Mononuclear cell (primary cell): ENCODE data around the gene NCLN. TPM values are rescaled to one million over a fixed set of nuclear protein-coding genes. Genes with fewer than 3 reads are reported as not detected.
"Not testable (repeated sequence)": the region's sequence is repeated elsewhere in the genome, so short reads cannot be mapped to it uniquely, and the experiment has no call there.

ENCODE experiments used
- H3K27me3 ChIP-seq: 2 replicates; pipeline ENCODE4 v1.6.0; 2011; ENCODE audit warnings: low read length, control low read depth; ENCODE audit not compliant: insufficient read depth
- H3K4me1 ChIP-seq: 2 replicates; pipeline ENCODE4 v1.5.1; 2011; ENCODE audit warnings: mild to moderate bottlenecking, low read length, control low read depth; ENCODE audit not compliant: insufficient read depth
- H3K4me3 ChIP-seq: 2 replicates; pipeline ENCODE4 v1.5.1; 2011; ENCODE audit warnings: mild to moderate bottlenecking, low read length, moderate library complexity
- H3K9me3 ChIP-seq: 2 replicates; pipeline ENCODE4 v1.5.1; 2011; ENCODE audit warnings: low read depth, mild to moderate bottlenecking, control low read depth, low read length
- total RNA-seq: library from RNA; depleted of rRNA; stranded (reverse); fragments of >200 nt; gene quantifications from one replicate; pipeline ENCODE4 v1.2.3, GENCODE V29; 2012

The NCLN gene
- total RNA-seq, 1 donor = 29.7 TPM

DNA sequence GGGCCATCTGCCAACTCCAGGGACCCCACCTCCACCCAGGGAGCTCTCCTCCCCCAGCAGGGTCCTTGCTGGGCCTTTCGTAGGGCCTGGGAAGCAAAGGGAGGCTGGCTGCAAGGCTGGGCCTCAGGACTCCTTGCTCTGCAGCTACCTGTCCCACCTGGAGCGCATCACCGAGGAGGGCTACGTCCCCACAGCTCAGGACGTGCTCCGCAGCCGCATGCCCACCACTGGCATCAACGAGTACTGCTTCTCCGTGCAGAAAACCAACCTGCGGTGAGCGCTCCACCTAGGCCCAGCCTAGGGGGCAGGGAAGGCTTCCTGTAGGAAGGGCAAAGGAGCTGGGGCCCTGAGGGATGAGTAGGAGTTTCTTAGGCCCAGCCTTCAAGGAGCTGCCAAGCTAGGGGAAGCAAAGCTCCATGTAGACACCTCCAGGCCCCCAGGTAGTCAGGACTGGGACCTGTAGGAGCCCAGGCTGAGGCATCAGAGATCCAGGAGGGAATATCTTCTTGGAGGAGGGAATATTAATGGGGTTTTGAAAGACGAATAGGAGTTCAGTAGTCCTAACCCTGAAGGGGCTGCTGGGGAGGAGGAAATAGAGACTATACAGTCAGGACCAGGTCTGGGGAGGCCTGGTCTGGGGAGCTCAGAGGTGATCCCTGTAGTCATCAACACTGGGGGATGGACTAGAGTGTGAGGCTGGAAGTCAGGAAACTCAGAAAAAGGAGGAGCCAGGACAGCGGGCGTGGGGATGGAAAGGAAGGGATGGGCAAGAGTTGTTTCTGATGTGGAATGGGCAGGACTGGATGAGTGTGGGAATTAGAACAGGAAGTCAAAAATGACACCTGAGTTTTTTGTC, 33.9 kb upstream of the NCLN start:
- no peaks in the 10 kb centered on the region for H3K9me3 ChIP-seq
- no peaks in the 10 kb centered on the region for H3K27me3 ChIP-seq
- H3K4me1 ChIP-seq = peaks cover 17% of the 10 kb centered on the region
- H3K4me3 ChIP-seq = no peak overlapping the region

DNA sequence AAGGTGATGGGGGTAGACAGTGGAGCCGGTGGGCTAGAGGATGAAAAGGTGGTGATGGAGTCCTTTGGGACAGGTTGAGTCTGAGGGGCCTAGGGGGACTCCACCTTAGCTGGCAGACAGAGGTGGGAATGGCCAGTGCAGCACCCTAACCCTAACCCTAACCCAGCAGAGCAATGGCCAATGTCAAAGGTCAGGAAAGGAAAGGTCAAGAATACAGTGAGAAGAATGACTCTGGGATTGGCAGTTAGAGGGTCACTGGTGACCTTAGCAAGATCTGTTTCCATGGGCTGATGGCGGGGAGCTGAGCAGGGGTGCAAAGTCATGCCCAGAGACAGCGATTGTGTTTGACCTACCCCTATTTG, 33.3 kb upstream of the NCLN start:
- Histone ChIP-seq H3K4me3 (no peak overlapping the region), H3K27me3 (no peaks in the 10 kb centered on the region), H3K4me1 (peaks cover 17% of the 10 kb centered on the region), H3K9me3 (no peaks in the 10 kb centered on the region)

DNA sequence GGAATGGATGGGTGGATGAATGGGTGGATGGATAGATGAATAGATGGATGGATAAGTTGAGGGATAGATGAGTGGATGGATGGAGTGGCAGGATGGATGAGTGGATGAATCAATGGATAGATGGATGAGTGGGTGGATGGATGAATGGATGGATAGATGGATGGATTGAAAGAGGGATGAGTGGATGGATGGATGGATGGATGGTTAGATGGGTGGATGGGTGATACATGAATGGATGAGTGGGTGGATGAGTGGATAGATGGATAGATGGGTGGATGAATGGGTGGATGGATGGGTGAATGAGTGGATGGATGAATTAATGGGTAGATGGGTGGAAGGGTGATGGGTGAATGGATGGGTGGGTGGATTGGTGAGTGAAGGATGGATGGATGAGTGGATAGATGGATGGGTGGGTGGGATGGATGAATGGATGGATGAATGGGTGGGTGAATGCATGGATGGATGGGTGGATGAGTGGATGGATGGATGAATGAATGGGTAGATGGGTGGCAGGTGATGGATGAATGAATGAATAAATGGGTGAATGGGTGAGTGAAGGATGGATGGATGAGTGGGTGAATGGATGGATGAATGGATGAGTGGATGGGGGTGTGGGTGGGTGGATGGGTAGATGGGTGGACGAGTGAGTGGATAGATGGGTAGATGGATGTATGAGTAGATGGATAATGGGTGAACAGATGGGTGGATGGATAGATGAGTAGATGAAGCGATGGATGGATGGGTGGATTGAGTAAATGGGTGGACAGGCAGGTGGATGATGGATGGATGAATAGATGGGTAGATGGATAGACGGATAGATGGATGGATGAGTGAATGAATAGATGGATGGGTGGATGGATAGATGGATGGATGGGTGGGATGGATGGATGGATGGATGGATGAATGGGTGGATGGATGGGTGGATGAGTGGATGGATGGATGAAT, 32.2 kb upstream of the NCLN start:
- no peaks in the 10 kb centered on the region for H3K9me3 ChIP-seq
- H3K4me1 ChIP-seq = peaks cover 17% of the 10 kb centered on the region
- H3K4me3 ChIP-seq = no peak overlapping the region
- no peaks in the 10 kb centered on the region for H3K27me3 ChIP-seq

DNA sequence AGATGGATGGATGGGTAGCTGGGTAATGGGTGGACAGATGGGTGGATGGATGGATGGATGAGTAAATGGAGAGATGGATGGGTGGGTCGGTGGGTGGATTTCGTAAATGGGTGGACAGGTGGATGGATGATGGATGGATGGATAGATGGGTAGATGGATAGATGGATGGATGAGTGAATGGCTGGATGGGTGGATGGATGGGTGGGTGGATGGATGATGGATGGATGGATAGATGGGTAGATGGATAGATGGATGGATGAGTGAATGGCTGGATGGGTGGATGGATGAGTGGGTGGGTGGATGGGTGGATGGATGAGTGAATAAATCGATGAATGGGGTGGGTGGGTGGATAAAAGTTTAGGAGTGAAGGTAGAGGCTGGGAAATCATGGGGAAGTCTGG, 31.3 kb upstream of the NCLN start:
- not testable (repeated sequence) for H3K27me3 ChIP-seq, H3K4me3 ChIP-seq, H3K9me3 ChIP-seq
- peaks cover 17% of the 10 kb centered on the region for H3K4me1 ChIP-seq

DNA sequence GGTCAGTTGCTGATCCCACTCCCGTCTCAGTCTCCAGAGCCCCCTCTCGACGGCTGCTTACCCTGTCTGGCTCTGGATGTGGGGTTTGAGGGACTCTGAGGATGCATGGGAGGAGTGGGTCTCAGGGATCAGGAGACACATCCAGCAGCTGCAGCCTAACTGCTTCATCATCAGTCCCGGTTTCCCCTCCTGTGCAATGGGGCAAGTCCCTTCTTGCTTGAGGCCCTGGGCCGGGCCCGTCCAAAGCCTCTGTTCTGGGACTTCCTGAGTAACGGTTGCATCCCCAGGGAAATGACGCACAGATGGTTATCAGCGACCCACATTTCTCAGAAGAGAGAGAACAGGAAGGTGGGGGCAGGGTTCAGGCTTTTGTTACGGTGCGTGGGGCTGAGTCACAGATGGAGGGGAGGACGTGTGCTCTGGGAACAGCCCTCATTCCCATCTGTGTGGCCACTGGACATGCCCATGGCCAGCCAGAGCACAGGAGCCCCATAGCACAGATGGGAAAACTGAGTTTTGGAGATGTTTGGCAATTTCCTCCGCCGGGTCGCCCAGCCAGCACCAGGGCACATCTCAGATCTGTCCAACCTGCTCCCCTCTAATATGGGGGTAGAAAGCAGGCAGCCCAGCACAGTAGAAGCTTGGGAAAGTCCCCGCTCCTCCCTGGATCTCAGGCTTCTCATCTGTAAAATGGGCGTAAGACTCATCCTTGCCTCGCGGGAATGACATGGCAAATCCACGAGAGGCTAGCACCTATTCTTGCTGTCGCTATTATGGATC, 30.6 kb upstream of the NCLN start:
- Histone ChIP-seq H3K4me1 (peaks cover 17% of the 10 kb centered on the region), H3K4me3 (no peak overlapping the region), H3K9me3 (no peaks in the 10 kb centered on the region), H3K27me3 (no peaks in the 10 kb centered on the region)

DNA sequence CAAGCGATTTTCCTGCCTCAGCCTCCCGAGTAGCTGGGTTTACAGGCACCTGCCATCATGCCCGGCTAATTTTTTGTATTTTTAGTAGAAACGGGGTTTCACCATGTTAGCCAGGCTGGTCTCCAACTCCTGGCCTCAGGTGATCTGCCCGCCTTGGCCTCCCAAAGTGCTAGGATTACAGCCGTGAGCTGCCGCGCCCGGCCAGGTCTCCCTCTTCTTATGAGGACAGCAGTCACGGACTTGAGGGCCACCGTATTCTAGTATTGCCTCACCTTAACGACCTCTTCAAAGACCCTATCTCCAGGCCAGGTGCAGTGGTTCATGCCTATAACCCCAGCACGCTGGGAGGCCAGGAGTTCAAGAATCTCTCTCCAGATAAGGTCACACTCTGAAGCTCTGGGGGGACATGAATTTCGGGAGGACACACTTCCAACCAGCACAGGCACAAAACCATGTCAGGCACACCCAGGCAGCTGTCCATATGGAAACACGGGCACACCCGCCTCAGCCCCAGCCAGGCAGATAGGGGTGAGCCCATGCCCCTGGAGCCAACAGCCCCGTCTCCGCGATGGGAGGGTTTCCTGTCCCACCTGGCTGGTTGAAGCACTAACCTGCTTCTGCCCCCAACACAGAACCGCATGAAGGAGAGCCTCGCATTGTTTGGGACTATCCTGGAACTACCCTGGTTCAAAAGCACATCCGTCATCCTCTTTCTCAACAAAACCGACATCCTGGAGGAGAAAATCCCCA, 28.5 kb upstream of the NCLN start:
- peaks cover 17% of the 10 kb centered on the region for H3K4me1 ChIP-seq
- H3K27me3 ChIP-seq = no peaks in the 10 kb centered on the region
- no peaks in the 10 kb centered on the region for H3K9me3 ChIP-seq
- no peak overlapping the region for H3K4me3 ChIP-seq

DNA sequence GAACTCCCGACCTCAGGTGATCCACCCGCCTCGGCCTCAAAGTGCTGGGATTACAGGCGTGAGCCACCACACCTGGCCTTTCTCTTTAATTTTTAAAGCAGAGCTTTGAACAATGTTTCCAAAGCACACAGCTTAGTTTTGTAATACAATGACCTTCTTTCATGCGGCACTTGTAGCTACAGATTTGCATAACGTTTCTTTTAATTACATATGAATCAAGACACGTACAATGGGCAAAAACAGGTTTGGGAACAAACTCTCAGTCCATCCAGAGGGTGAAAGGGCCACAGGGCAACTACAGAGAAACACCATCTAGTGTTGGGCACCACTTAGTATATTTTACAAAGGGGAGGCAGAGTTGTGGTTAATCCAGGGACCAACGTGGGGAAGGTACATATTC, 26.2 kb upstream of the NCLN start:
- Histone ChIP-seq H3K9me3 (no peaks in the 10 kb centered on the region), H3K4me1 (peaks cover 31% of the 10 kb centered on the region)

DNA sequence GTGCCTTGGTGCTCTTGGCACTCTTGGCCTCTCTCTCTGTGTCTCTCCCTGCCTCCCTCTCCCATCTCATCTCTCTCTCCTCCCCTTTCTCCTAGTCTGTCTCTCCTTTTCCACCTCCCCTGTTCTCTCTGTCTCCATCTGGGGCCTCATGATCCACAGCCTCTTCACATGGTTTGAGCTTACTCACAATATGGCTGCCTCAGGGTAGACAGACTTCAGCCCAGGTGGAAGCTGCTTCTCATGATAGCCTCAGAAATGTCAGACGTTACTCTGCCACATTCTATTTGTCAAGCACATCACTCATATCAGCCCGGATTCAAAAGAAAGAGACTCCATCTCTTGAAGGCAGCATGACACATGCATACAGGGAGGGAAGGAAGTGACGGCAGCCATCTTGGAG, 25.5 kb upstream of the NCLN start:
- no peaks in the 10 kb centered on the region for H3K27me3 ChIP-seq
- peaks cover 31% of the 10 kb centered on the region for H3K4me1 ChIP-seq
- no peak overlapping the region for H3K4me3 ChIP-seq
- H3K9me3 ChIP-seq = no peaks in the 10 kb centered on the region

More for the DNA sequence above, 26.2 kb upstream of the NCLN start:
- Histone ChIP-seq H3K27me3 (no peaks in the 10 kb centered on the region), H3K4me3 (no peak overlapping the region)

DNA sequence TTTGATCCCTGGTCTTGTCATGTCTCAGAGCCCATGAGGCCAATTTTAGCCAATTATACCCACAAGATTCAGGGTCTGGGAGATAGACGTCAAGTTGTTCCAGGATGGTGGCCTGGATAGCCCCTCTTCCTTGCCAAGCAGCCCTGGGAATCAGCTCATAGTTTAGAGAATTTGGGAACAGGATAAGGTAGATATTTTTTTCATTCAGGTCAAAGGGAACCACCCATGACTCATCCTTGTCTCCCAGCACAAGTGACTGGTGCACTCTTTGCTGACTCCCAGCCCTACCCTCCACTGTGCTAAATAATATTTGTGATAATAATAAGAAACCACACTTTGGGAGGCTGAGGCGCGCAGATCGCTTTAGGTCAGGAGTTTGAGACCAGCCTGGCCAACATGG, 24.3 kb upstream of the NCLN start:
- no peaks in the 10 kb centered on the region for H3K9me3 ChIP-seq
- H3K27me3 ChIP-seq = no peaks in the 10 kb centered on the region
- H3K4me3 ChIP-seq = no peak overlapping the region
- peaks cover 35% of the 10 kb centered on the region for H3K4me1 ChIP-seq

DNA sequence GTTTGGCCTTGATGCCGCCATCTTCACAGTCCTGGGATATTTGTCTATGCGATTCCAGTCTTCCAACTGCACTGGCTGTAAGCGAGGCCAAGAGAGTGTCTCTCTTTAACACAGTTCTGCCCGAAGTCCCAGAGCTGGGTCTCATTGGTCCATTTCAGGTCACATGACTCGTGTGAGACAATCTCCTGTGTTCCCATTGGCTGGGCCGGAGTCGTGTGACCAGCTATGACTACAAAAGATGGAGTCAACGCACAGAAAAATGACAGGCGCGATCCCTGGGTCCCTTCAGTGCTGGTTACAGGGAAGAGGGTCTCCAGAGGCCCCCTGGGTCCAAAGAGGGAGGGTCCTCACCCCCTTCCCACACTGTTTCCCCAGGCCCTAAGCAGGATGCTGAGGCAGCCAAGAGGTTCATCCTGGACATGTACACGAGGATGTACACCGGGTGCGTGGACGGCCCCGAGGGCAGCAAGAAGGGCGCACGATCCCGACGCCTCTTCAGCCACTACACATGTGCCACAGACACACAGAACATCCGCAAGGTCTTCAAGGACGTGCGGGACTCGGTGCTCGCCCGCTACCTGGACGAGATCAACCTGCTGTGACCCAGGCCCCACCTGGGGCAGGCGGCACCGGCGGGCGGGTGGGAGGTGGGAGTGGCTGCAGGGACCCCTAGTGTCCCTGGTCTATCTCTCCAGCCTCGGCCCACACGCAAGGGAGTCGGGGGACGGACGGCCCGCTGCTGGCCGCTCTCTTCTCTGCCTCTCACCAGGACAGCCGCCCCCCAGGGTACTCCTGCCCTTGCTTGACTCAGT, 23.1 kb upstream of the NCLN start:
- Histone ChIP-seq H3K4me3 (no peak overlapping the region), H3K27me3 (no peaks in the 10 kb centered on the region), H3K9me3 (no peaks in the 10 kb centered on the region), H3K4me1 (peaks cover 37% of the 10 kb centered on the region)

DNA sequence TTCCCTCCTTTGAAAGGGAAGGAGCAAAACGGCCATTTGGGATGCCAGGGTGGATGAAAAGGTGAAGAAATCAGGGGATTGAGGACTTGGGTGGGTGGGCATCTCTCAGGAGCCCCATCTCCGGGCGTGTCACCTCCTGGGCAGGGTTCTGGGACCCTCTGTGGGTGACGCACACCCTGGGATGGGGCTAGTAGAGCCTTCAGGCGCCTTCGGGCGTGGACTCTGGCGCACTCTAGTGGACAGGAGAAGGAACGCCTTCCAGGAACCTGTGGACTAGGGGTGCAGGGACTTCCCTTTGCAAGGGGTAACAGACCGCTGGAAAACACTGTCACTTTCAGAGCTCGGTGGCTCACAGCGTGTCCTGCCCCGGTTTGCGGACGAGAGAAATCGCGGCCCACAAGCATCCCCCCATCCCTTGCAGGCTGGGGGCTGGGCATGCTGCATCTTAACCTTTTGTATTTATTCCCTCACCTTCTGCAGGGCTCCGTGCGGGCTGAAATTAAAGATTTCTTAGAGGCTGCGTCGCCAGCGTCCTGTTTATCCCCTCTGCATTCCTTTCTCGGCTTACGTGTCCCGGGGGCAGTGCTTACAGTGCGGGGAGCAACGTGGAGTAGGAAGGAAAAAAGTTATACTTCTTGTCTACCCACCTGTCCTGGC, 22.4 kb upstream of the NCLN start:
- H3K27me3 ChIP-seq = no peaks in the 10 kb centered on the region
- H3K9me3 ChIP-seq = no peaks in the 10 kb centered on the region
- H3K4me1 ChIP-seq = peaks cover 37% of the 10 kb centered on the region
- no peak overlapping the region for H3K4me3 ChIP-seq

DNA sequence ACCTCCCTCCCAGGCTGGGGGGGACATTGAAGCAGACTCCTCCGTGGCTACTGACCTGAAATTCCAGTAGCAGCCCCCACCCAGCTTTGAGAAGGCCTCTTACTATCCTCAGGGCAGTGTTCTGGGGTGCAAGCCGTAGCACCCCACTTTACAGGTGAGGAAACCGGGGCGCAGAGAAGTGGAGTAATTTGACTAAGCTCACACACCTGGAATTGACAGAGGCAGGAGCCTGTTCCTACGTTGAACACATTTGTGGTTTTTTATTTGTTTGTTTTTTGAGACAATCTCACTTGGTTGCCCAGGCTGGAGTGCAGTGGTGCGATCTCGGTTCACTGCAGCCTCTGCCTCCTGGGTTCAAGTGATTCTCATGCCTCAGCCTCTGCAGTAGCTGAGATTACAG, 21.8 kb upstream of the NCLN start:
- peaks cover 41% of the 10 kb centered on the region for H3K4me1 ChIP-seq

DNA sequence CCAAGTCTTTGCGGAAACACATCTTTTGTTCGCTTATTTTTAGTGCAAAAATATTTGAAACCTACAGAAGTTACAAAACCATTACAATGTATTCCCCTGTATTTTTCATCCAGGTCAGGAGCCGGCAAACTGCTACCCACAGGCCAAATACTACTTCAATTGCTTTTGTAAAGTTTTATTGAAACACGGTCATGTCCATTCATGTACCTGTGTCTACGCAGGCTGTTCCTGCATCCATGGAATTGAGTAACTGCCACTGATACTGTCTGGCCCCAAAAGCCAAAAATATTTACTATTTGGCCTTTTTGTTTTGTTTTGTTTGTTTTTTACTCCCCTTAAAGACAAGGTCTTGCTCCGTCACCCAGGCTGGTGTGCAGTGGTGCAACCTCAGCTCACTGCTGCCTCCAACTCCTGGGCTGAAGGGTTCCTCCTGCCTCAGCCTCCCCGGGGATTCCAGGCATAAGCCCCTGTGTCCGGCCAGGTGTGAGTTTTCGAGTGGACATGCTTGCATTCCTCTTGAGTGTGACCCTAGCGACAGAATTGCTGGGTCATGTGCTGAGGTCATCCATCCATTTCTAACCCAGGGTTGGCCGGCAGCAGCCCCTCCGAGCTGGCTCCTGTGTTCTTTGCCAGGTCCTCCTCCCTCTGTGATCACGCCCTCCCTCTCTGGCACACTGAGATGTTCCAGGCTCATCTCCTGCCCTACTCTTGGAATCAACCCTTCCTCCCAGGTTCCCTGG, 18.0 kb upstream of the NCLN start:
- H3K27me3 ChIP-seq = no peaks in the 10 kb centered on the region
- peaks cover 55% of the 10 kb centered on the region for H3K4me1 ChIP-seq
- no peak overlapping the region for H3K4me3 ChIP-seq
- no peaks in the 10 kb centered on the region for H3K9me3 ChIP-seq

More for the DNA sequence above, 21.8 kb upstream of the NCLN start:
- Histone ChIP-seq H3K27me3 (no peaks in the 10 kb centered on the region), H3K9me3 (no peaks in the 10 kb centered on the region), H3K4me3 (no peak overlapping the region)
